Activated CD8-positive, alpha-beta T cell treated with anti-CD3 and anti-CD28 coated beads, Interleukin-2, amount 10 ng/mL, durations not matched to agents 7 days and 5 days (primary cell): ENCODE data around the gene NOTCH3. TPM values are rescaled to one million over a fixed set of nuclear protein-coding genes. Genes with fewer than 3 reads are reported as not detected.

ENCODE experiments used
- ATAC-seq: fragments of 150-1000 bp; cut with Tn5 transposase; one replicate; pipeline ENCODE4 v1.10.0; 2021; ENCODE audit warnings: moderate library complexity
- CTCF ChIA-PET: fragments of 350-600 bp; sonication (Branson Sonifier 250); formaldehyde crosslinking; loops from one replicate; lab custom pipeline; 2021; ENCODE audit warnings: antibody characterized with exemption; lab: Charles Lee
- POLR2A ChIA-PET: fragments of 350-600 bp; sonication (Branson Sonifier 250); formaldehyde crosslinking; loops from one replicate; lab custom pipeline; 2021; ENCODE audit warnings: antibody characterized with exemption; lab: Charles Lee
- DNase-seq: peaks from one replicate; pipeline ENCODE4 v3.0.0-alpha.2; 2020
- H3K27ac Mint-ChIP-seq: one replicate; pipeline ENCODE4 v1.8.0; 2021; ENCODE audit warnings: mild to moderate bottlenecking, mixed read lengths
- H3K27me3 Mint-ChIP-seq: one replicate; pipeline ENCODE4 v1.8.0; 2021; ENCODE audit warnings: low read depth, mixed read lengths
- H3K36me3 Mint-ChIP-seq: one replicate; pipeline ENCODE4 v1.8.0; 2021; ENCODE audit warnings: low read depth, mixed read lengths
- H3K4me1 Mint-ChIP-seq: one replicate; pipeline ENCODE4 v1.8.0; 2021; ENCODE audit warnings: low read depth, mixed read lengths
- H3K4me3 Mint-ChIP-seq: one replicate; pipeline ENCODE4 v1.8.0; 2021; ENCODE audit warnings: mild to moderate bottlenecking, mixed read lengths
- H3K9me3 Mint-ChIP-seq: one replicate; pipeline ENCODE4 v1.8.0; 2022; ENCODE audit warnings: mixed read lengths; ENCODE audit not compliant: insufficient read depth
- total RNA-seq, 2 experiments: library from RNA; stranded (reverse); gene quantifications; one replicate each; pipeline ENCODE4 v1.2.3, GENCODE V29; 2021

The NOTCH3 gene
- total RNA-seq, 2 experiments from 2014 or later: not detected

DNA sequence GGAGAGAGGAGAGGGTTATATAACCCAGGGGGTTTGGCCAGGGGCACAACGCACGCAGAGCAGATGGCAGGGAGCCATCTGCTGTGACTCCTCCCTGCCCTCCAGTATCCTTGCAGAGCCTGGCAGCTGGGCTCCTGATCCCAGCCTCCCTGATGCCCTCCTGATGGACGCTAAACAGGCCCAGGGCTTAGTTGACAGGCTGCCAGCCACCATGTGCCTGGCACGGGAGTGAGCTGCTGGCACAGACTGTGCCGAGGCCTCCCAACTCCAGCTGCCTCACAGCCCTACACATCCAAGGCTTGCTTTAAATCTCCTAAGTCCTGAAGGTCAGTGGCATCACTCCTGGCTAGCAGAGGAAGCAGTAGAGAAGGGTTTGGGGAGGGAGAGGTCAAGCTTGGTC, 76.9 kb downstream of the NOTCH3 start:
- ATAC-seq (no peak), DNase-seq (no peak)
- no peaks in the 10 kb centered on the region for H3K27me3 Mint-ChIP-seq
- H3K27ac Mint-ChIP-seq: peak overlapping the region; percentile 95
- ChIA-PET CTCF (interaction anchor here (0.7 to 3.0 kb wide), 4 partner anchors 17 to 432 kb away, joined by 3 to 22 read pairs (median 5); partner anchors contain the start of gene SYDE1), POLR2A (interaction anchor here (0.6 to 1.2 kb wide), 4 partner anchors 10 to 341 kb away, joined by 3 to 4 read pairs (median 3); partner anchors contain the start of gene SYDE1)
- H3K9me3 Mint-ChIP-seq: no peaks in the 10 kb centered on the region
- H3K4me1 Mint-ChIP-seq: peaks cover 19% of the 10 kb centered on the region
- H3K36me3 Mint-ChIP-seq: peaks cover 40% of the 10 kb centered on the region
- peak overlapping the region; percentile 94 for H3K4me3 Mint-ChIP-seq

GRCh38 chr19:15123031-15123890, 77.5 kb downstream of the NOTCH3 start:
- Mint-ChIP-seq H3K36me3 (peaks cover 47% of the 10 kb centered on the region), H3K9me3 (no peaks in the 10 kb centered on the region), H3K4me1 (peaks cover 18% of the 10 kb centered on the region), H3K4me3 (peak overlapping the region; percentile 94), H3K27ac (peak overlapping the region; percentile 73), H3K27me3 (no peaks in the 10 kb centered on the region)
- ChIA-PET CTCF (no interaction called here), POLR2A (interaction anchor here (1.2 kb wide), 1 partner anchor 9 kb away, joined by 4 read pairs; no protein-coding TSS in a partner anchor)
- no peak for DNase-seq
- ATAC-seq: no peak

GRCh38 chr19:15122331-15123030, 78.3 kb downstream of the NOTCH3 start:
- ChIA-PET CTCF (no interaction called here), POLR2A (no interaction called here)
- DNase-seq: no peak
- ATAC-seq: no peak
- Mint-ChIP-seq H3K4me1 (peaks cover 18% of the 10 kb centered on the region), H3K27ac (no peak overlapping the region), H3K27me3 (no peaks in the 10 kb centered on the region), H3K36me3 (peaks cover 54% of the 10 kb centered on the region), H3K4me3 (no peak overlapping the region), H3K9me3 (no peaks in the 10 kb centered on the region)

DNA sequence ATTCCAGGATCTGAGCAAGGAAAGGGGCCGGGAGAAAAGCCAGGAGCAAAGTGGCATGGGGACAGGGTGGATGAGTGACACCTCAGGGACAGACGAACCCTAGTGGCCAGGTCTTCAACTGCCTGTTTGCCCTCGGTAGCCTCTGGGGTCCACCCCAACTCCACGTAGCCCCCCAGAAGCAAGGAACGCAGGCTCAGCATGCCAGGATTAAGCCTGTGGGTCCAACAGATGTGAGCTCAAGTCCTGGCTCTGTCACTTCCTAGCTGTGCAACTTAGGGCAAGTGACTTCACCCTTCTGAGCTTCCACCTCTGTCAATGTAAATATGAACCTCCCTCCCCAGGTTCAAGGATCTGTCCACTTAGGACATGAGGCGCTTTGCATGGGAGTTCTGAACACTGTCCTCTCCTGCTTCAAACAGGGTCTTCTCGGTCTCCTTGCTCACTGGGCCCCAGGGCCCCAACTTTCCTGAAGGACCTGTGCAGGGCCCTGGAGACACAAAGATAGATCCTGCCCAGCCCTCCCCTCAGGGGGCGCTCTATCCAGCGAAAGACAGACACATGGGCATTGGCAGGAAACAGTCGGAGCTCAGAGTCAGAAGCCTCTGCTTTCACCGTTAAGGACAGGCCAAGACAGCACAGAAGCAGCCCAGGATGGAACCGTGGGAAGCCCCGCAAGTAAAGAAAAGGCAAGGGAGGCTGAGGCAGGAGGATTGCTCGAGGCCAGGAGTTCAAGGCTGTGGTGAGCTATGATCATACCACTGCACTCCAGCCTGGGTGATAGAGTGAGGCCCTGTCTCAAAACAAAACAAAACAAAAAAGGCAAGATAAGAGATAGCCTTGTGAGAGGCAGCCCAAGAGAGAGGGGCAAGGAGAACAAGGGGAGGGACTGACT, 80.4 kb downstream of the NOTCH3 start:
- POLR2A ChIA-PET: no interaction called here
- H3K36me3 Mint-ChIP-seq: peaks cover 67% of the 10 kb centered on the region

GRCh38 chr19:15118789-15119494, 81.9 kb downstream of the NOTCH3 start:
- POLR2A ChIA-PET: no interaction called here
- ATAC-seq (no peak), DNase-seq (no peak)
- peaks cover 72% of the 10 kb centered on the region for H3K36me3 Mint-ChIP-seq
- H3K9me3 Mint-ChIP-seq: no peaks in the 10 kb centered on the region
- H3K4me1 Mint-ChIP-seq: peaks cover 6% of the 10 kb centered on the region
- CTCF ChIA-PET: no interaction called here
- H3K27ac Mint-ChIP-seq: no peak overlapping the region
- H3K4me3 Mint-ChIP-seq: no peak overlapping the region
- no peaks in the 10 kb centered on the region for H3K27me3 Mint-ChIP-seq

More for the DNA sequence above, 80.4 kb downstream of the NOTCH3 start:
- no peak overlapping the region for H3K4me3 Mint-ChIP-seq
- peaks cover 14% of the 10 kb centered on the region for H3K4me1 Mint-ChIP-seq
- no peaks in the 10 kb centered on the region for H3K27me3 Mint-ChIP-seq
- CTCF ChIA-PET: no interaction called here
- no peaks in the 10 kb centered on the region for H3K9me3 Mint-ChIP-seq
- DNase-seq (no peak), ATAC-seq (no peak)
- no peak overlapping the region for H3K27ac Mint-ChIP-seq

DNA sequence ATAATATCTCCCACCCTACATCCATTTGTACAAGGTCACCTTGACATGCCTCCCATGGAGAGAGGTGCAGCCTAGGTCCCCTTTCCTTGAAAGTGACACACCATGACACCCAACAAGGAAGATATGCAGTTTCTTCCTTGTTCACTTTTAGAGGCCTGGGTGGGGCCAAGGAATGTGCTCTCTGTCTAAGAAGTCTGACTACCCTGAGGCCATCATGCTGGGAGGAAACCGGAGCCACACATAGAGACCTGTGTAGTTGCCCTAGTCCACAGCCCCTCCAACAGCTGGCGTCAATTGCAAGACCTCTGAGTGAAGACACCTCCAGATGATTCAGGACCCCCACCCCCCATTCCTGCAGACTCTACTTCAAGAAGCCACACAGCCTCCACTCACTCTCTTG, 82.5 kb downstream of the NOTCH3 start:
- Mint-ChIP-seq H3K9me3 (no peaks in the 10 kb centered on the region), H3K27me3 (no peaks in the 10 kb centered on the region), H3K4me3 (no peak overlapping the region), H3K36me3 (peaks cover 71% of the 10 kb centered on the region), H3K27ac (no peak overlapping the region), H3K4me1 (peaks cover 2% of the 10 kb centered on the region)
- DNase-seq (no peak), ATAC-seq (no peak)
- CTCF ChIA-PET: no interaction called here
- POLR2A ChIA-PET: no interaction called here

- Mint-ChIP-seq H3K27ac (no peak overlapping the region), H3K4me3 (no peak overlapping the region), H3K9me3 (no peaks in the 10 kb centered on the region), H3K36me3 (peaks cover 61% of the 10 kb centered on the region), H3K4me1 (no peaks in the 10 kb centered on the region), H3K27me3 (no peaks in the 10 kb centered on the region)
- DNase-seq (no peak), ATAC-seq (no peak)
- CTCF ChIA-PET: no interaction called here
- POLR2A ChIA-PET: no interaction called here
Measured at GRCh38 chr19:15116856-15117255, 83.9 kb downstream of the NOTCH3 start.

DNA sequence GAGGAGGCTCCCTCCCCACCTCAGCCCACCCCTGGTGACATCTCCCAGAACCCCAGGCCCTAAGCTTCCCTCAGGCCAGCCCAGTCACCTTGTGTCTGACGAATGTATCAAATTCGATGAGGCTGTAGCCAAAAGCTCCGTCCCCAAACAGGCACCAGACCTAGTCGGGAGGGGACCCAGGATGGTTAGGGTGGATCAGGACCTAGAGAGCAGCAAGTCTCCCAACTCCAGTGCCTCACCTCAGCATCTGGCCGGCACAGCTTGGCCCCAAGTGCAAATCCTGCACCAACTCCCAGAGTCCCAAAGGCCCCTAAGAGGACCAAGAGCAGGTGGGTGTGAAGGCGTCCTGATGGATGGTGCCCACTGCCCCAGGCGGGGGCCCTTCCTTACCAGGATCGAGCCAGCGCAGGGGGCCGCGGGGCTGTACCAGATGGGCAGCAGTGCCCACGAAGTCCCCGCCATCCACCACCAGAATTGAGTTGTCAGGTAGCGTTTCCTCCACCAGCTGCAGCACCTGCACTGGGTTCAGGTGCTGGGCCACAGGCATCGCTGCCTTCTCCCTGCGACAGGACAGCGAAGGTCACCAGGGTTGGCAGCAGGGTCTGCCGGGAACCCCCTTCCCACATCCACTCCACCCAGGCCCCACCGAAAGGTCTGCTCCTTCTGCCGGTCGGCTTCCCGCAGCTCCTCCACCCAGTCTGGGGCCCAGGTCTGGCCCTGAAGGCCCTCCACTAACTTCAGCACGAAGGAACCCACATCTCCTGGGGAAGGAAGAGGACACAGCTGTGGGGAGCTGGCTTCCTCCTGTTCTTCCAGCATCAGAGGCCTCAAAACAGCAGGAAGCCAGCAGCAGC, 84.8 kb downstream of the NOTCH3 start:
- Mint-ChIP-seq H3K4me1 (no peaks in the 10 kb centered on the region), H3K27ac (no peak overlapping the region), H3K27me3 (no peaks in the 10 kb centered on the region), H3K9me3 (no peaks in the 10 kb centered on the region), H3K4me3 (no peak overlapping the region), H3K36me3 (peaks cover 55% of the 10 kb centered on the region)
- CTCF ChIA-PET: no interaction called here
- no peak for DNase-seq
- ATAC-seq: no peak
- POLR2A ChIA-PET: interaction anchor here (1.1 kb wide), 1 partner anchor 9 kb away, joined by 3 read pairs; no protein-coding TSS in a partner anchor

GRCh38 chr19:15115080-15115479, 85.7 kb downstream of the NOTCH3 start:
- CTCF ChIA-PET: interaction anchor here (4.6 kb wide), 1 partner anchor 14 kb away, joined by 22 read pairs; no protein-coding TSS in a partner anchor
- POLR2A ChIA-PET: interaction anchor here (1.1 kb wide), 1 partner anchor 10 kb away, joined by 3 read pairs; no protein-coding TSS in a partner anchor
- Mint-ChIP-seq H3K36me3 (peaks cover 46% of the 10 kb centered on the region), H3K27me3 (no peaks in the 10 kb centered on the region), H3K4me3 (no peak overlapping the region), H3K4me1 (no peaks in the 10 kb centered on the region), H3K27ac (no peak overlapping the region), H3K9me3 (no peaks in the 10 kb centered on the region)
- DNase-seq (no peak), ATAC-seq (no peak)

DNA sequence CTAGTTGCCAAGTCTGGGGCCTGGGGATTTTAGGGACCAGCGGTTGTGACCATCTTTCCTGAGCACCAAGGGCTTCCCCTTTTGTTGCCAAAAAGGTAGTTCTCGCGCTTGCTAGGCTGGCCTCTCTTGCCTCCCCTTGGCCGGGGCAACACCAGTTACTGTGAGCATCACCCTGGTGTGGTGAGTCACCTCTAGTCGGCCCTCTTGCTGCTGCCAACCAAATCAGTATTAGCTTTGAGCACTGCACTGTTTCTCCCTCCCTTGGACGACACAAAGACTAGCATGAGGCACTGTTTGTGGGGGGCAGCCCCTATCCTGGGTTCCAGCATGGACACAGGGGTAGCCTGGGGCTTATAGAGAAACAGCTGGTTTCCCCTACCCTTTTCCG, 86.6 kb downstream of the NOTCH3 start:
- ATAC-seq: no peak
- DNase-seq: no peak
- H3K4me1 Mint-ChIP-seq: no peaks in the 10 kb centered on the region
- no peaks in the 10 kb centered on the region for H3K9me3 Mint-ChIP-seq
- no peak overlapping the region for H3K27ac Mint-ChIP-seq
- H3K4me3 Mint-ChIP-seq: no peak overlapping the region
- no peaks in the 10 kb centered on the region for H3K27me3 Mint-ChIP-seq
- ChIA-PET CTCF (interaction anchor here (4.6 kb wide), 1 partner anchor 13 kb away, joined by 22 read pairs; no protein-coding TSS in a partner anchor), POLR2A (interaction anchor here (1.2 kb wide), 2 partner anchors 10 to 13 kb away, joined by 3 to 4 read pairs; no protein-coding TSS in a partner anchor)
- peaks cover 36% of the 10 kb centered on the region for H3K36me3 Mint-ChIP-seq
